ENCODE results near the gene RAD23B.
A peak's percentile ranks its signal among the peaks of the same experiment; 100 is the strongest.

Gene RAD23B

DNA sequence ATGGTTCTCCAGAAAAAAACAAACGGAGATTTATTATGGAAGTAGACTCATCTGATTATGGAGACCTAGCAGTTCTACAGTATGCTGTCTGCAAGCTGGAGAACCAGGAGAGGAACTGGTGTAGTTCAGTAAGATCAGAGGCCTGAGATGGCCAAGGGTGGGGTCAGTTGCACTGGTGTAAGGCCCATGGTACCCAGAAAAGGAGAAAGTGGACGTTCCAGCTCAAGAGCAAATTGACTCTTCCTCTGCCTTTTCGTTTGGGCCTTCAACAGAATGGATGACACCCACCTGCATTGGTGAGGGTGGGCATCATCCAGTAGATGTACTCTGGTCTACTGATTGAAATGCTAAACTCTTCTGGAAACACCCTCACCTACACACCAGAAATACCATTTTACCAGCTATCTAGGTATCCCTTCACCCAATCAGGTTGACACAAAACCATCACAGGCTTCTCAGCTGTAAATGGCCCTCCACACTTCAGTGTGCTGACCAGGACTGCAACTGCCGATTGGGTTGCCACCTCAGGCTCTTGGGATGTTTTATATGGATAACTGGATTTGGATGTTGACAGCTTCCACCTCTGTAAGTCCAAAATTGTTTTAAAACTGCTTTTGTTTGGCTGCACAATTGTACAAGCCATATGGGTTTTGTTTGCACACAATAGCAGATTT is 51.2 kb downstream of the RAD23B start:
- DNase-seq: no peak

DNA sequence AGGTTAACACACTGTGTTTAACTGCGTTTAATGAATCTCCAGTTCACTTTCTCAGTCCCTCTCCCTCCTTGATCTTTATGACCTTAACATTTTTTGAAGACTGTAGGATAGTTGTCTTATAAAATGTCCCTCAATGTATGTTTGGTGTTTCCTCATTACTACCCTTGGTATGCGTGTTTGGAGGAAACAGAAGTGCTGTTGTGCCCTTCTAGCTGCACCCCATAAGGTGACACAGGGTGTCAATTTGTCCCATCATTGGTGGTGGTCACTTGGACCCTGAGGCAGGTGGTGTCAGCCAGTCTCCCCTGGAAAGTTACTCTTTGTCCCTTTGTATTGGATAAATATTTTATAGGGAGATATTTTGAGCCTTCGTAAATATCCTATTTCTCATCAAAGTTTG is 52.3 kb downstream of the RAD23B start:
- DNase-seq: no peak

- DNase-seq: peak in 9 of 58 donors; percentile 2 to 80 (median 13)
Measured at GRCh38 chr9:107336718-107337360, 53.8 kb downstream of the RAD23B start.

DNA sequence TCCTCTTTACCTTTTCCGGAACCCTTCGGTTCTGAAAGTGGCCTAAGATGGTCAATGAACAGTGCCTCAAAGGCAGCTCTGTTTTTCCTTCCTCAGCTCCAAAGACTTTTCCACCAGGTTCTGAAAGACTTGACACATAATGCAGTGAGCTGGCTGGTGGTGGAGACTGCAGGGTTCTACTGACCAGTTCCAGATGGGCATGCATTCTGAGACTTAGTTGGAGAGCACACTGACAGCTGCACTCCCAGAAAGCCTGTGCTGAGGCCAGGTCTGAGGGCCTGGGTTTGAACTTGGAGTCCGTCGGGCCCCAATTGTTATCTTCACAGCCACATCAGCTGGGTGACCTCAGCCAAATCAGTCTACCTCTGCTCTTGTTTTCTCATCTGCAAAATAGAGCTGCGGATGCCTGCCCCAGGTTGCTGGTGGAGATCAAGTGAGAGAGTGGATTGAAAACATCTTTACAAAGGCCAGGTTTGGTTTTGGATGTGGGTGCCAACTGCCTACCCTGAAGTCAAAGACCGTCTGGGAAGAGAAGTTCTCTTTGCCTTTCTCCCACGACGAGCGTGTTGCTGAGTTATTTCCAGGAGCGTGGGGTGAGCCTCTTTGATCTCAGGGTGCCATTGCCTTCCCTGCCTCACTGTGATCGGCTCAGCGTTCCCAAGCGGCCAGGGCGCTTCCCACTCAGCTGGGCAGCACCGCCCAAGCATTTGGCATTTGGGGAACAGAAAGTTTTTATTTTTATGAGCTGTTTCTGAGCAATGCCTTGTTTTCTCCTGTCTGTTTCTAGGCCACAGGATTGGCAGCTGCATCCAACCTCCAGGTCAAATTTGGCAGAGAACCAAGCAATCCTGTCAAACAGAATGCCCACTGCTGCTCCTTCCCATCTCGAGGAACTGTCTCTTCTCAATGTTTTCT is 54.9 kb downstream of the RAD23B start:
- peak in 15 of 58 donors; percentile 5 to 66 (median 22) for DNase-seq

GRCh38 chr9:107338911-107339659 is 56.0 kb downstream of the RAD23B start:
- DNase-seq: no peak

GRCh38 chr9:107340920-107341632 is 58.0 kb downstream of the RAD23B start:
- peak in 42 of 58 donors; percentile 3 to 74 (median 36) for DNase-seq

GRCh38 chr9:107342476-107343161 is 59.5 kb downstream of the RAD23B start:
- DNase-seq: no peak

- DNase-seq: no peak
Measured at GRCh38 chr9:107345327-107345726, 62.2 kb downstream of the RAD23B start.

GRCh38 chr9:107348836-107349235 is 65.8 kb downstream of the RAD23B start:
- DNase-seq: no peak

DNA sequence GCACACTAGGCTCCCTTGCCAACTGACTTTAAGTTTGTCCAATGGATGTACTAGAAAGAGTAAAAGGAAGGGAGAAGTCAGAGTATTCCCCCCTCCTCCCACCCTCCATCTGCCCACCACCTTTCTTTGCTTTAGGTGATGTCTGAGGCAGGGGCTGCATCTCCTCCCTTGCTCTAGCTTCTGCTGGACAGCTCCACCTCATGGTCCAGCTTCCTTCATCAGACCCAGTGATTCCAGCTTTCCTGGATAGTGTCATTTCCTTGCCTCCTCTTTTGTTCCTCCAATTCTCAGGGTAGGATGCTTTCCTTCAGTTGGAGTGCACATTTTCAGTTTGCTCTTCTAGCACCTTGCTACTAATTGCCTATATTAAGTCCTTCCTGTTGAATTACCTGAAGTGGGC is 67.4 kb downstream of the RAD23B start:
- DNase-seq: no peak

GRCh38 chr9:107351382-107352045 is 68.4 kb downstream of the RAD23B start:
- no peak for DNase-seq

GRCh38 chr9:107355394-107355793 is 72.3 kb downstream of the RAD23B start:
- DNase-seq: no peak

- DNase-seq: peak in 5 of 58 donors; percentile 3 to 15 (median 8)
Measured at GRCh38 chr9:107358986-107359385, 75.9 kb downstream of the RAD23B start.

DNA sequence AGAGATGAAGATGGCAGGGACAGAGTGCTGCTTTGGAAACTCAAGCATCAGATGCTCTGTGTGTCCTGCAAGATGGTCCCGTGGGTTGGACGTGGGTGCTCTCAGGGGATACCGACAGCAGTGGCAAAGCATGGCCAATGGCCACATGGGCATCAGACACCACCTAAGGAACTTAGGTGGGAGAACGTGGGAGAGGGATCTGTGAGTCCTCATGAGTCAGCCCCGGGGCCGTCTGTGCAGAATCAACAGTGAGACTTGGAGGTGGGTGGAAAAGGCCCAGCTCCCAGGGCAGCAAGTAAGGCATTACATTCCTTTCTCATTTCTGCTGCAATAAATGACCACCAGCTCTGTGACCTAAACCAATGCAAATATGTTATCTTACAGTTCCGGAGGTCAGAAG is 77.0 kb downstream of the RAD23B start:
- DNase-seq: peak in 3 of 58 donors; percentile 5 to 29 (median 15)

GRCh38 chr9:107361816-107362215 is 78.7 kb downstream of the RAD23B start:
- no peak for DNase-seq

GRCh38 chr9:107363516-107364152 is 80.6 kb downstream of the RAD23B start:
- no peak for DNase-seq

GRCh38 chr9:107367727-107368502 is 84.8 kb downstream of the RAD23B start:
- no peak for DNase-seq

- no peak for DNase-seq
Measured at GRCh38 chr9:107368696-107369095, 85.6 kb downstream of the RAD23B start.

Data from anterior cingulate cortex (tissue), 58 donors.